HG03039 (cell line): Measurements from ENCODE around the gene TOP1.

ENCODE experiments used
- ATAC-seq: cut with Tn5 transposase; IDR thresholded peaks from one replicate; pipeline ENCODE4 v1.9.1; 2021; ENCODE audit warnings: mild to moderate bottlenecking, moderate library complexity; ENCODE audit not compliant: unreplicated experiment

TOP1 gene

GRCh38 chr20:41167118-41167470 is 138.5 kb downstream of the TOP1 start:
- no peak for ATAC-seq

GRCh38 chr20:41167481-41168253 is 139.0 kb downstream of the TOP1 start:
- no peak for ATAC-seq

- no peak for ATAC-seq
Measured at GRCh38 chr20:41168281-41169161, 139.9 kb downstream of the TOP1 start.

GRCh38 chr20:41169162-41169690 is 140.6 kb downstream of the TOP1 start:
- ATAC-seq = no peak

- ATAC-seq = no peak
Measured at GRCh38 chr20:41169791-41170351, 141.2 kb downstream of the TOP1 start.

- no peak for ATAC-seq
Measured at GRCh38 chr20:41170386-41171105, 141.9 kb downstream of the TOP1 start.

DNA sequence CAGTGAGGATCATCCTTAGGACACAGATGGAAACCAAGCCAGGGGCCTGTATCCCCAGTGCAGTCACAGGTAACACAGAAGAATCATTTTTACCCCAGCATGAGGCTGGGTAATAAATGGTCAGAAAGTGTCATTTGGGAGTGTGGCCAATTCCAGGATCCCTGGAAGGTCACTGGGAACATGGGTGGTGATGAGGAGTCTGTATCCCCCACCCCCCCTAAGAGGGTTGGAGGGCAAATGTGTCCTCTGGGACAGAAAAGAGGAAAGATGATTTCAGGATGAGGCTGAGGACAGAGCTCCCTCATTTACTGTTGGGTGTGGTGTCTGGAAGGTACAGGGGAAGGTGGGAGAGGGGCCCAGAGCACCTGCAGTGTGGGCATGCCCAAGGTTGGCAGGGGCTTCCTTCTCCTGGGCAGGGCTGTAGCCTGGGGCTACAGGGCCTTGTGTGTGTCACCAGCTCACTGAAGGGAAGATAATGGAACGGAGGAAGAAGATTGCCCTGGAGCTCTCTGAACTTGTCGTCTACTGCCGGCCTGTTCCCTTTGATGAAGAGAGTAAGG is 143.2 kb downstream of the TOP1 start:
- no peak for ATAC-seq

- no peak for ATAC-seq
Measured at GRCh38 chr20:41172296-41173140, 143.9 kb downstream of the TOP1 start.

- ATAC-seq = no peak
Measured at GRCh38 chr20:41173161-41173721, 144.6 kb downstream of the TOP1 start.

DNA sequence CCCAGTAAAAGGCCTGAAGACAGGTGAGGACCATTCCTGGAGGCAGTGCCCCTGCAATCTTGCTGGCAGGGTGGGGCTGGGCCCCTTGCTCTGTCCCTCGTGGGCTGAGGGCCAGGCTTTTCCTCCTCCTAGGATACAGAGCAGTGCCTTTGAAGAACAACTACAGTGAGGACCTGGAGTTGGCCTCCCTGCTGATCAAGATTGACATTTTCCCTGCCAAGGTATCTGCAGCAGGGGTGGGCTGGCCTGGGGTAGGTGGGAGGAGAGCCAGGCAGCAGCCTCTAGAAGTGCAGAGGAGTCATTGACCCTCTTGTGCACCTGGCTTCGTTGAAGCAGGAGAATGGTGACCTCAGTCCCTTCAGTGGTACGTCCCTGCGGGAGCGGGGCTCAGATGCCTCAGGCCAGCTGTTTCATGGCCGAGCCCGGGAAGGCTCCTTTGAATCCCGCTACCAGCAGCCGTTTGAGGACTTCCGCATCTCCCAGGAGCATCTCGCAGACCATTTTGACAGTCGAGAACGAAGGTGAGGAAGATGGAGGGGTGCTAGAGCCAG is 145.2 kb downstream of the TOP1 start:
- ATAC-seq = no peak
